HEK293T (cell line): ENCODE measurements around the gene FKBP2.

Experiments
- CTBP1 ChIP-seq: fragments of 450-650 bp; IDR thresholded peaks from 2 replicates; pipeline ENCODE4 v1.6.1; 2016; ENCODE audit warnings: borderline replicate concordance
- ELF4 ChIP-seq: fragments of 450-650 bp; IDR thresholded peaks from 2 replicates; pipeline ENCODE4 v1.6.1; 2017; ENCODE audit warnings: antibody characterized with exemption

DNA sequence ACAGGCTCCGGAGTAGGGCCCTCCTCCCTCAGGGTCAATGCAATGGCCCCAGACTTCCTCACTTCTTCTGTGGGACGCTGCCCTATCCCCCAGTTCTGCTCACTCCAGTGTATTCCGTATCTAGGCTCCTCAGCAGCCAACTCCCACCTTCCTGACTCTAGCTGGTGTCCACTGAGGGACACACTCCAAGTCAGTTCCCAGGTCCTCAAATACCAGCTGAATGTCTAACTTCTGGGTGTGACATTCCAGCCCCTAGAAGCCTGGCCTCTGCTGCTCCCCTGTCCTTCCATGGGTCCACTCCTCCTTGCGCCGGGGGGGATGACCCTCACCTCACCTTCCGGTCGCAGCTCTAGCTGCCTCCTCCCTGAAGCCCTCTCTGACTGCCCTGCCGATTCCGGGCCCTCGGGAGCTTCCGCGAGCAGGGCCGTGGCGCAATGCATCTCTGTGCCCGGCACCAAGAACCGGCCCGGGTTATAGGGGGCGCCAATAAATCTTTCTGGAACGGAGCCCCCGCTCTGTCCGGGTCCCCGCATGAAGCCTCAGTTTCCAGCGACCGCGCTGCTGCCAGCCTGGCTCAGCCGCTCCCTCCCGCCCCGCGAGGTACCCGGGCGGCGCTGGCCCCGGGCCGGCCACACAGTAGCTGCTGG is 28.1 kb downstream of the FKBP2 start:
- TF ChIP-seq CTBP1 (no peak), ELF4 (no peak)
